GM21515 (cell line): ENCODE data around the gene ABL2.

Experiments
- ATAC-seq: cut with Tn5 transposase; IDR thresholded peaks from one replicate; pipeline ENCODE4 v1.9.1; 2021; ENCODE audit not compliant: unreplicated experiment

The ABL2 gene

DNA sequence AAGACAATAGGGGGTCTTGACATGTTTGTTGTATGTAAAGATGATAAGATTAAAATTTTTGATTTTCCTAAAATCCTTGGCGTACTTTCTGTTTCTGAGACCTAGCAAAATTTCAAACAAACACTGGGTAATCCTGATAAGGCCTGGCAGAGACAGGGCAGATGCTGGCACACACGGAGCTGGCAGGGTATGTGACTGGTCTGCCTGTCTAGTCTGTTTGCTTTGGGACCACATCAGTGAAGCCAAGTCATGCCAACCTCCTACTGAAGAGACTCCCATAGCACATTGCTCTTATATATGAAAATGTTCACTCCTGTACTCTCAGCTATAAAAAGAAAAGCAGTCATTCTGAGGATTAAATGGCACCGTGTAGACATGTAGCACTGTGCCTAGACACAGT is 133.6 kb downstream of the ABL2 start:
- no peak for ATAC-seq

- ATAC-seq, result no peak
Measured at GRCh38 chr1:179095377-179095776, 134.1 kb downstream of the ABL2 start.

GRCh38 chr1:179094818-179095217 is 134.7 kb downstream of the ABL2 start:
- no peak for ATAC-seq

DNA sequence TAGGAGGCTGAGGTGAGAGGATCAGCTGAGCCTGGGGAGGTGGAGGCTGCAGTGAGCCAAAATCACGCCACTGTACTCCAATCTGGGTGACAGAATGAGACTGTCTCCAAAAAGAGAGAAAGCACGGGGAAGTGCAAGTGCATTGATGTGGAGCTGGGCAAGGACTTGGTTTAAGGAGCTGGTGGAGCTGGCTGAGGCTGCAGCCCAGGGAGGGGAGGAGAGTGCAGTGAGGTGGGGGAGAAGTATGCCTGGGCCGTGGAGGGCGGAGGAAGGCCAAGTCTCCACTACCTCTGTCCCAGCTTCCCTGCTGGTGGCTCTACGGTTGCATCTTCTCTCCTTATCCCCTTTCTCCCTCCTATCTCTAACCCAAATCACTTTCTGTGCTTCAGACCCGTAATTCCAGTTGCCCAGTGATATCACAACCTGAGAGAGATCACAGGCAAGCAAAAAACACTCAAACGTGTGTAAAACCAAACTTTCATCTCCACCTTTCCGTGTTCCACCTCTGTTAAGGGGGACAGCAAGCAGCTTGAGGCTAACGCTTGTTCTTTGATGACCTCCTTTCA is 136.5 kb downstream of the ABL2 start:
- ATAC-seq, result no peak

DNA sequence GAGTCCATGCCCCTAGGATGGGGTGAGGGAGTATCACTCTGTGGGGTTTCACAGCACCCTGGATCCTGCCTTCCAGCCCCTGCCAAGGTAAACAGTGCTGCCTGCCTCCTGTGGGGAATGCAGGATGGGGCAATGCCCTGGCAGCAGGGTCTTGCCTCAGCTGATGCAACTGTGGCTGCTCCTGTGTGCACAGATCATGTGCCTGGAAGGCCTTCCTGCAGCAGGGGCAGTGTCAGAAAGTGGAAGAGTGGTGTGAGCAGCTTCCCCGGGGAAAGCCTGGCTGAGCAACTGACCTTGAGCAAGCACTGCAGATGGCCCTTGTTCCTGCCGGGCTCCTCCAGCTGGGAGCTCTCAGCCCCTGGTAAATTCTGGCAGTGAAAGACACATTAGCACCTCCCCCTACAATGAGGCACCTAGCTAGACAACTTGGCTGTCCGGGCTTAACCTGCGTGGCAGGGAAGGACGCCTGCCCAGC is 137.7 kb downstream of the ABL2 start:
- no peak for ATAC-seq

- no peak for ATAC-seq
Measured at GRCh38 chr1:179090923-179091322, 138.6 kb downstream of the ABL2 start.

- ATAC-seq, result no peak
Measured at GRCh38 chr1:179090522-179090921, 139.0 kb downstream of the ABL2 start.

GRCh38 chr1:179089827-179090482 is 139.5 kb downstream of the ABL2 start:
- no peak for ATAC-seq

DNA sequence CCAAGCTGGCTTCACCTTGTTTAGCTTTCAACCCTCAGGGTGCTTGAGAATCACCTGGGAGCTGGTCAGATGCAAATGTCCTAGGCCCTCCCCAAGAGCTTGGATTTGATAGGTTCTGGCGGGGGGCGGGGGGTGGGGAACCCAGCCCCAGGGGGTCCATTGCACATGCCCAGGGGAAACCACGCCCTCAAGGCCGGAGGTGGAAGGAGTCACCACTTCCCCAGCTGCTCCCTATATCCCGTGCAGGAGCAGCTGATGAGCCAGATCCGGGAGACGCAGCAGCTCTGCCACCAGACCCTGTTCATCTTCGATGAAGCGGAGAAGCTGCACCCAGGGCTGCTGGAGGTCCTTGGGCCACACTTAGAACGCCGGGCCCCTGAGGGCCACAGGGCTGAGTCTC is 141.8 kb downstream of the ABL2 start:
- ATAC-seq, result no peak

DNA sequence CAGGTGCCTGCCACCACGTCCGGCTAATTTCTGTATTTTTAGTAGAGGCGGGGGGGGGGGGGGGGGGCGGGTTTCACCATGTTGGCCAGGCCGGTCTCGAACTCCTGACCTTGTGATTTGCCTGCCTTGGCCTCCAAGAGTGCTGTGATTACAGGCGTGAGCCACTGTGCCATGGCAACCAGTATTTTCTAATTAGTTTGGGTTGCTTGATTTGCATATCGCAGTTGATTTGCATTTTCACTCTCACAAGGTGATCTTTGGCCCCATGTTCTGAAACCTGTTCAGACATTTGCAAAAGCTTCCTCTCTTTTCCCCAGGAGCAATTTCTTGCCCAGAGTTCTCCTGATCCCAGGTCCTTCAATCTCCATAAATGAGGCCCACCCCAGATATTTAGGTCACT is 145.9 kb downstream of the ABL2 start:
- ATAC-seq, result no peak

DNA sequence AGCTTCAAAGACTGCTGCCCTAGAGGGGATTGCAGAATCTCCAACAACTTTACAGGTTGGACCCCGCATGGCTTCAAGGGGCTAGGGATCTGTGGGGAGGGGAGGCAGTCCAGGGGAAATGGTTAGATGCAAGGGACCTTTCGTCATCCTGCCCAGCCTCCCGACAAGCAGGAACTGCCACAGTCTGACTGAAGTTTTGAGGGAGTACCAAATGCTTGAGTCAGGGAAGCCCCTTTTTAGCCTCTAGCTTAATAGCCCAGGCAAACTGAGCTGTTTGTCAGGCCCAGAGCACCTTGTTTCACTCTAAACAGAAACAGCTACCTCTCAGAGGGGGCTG is 146.5 kb downstream of the ABL2 start:
- ATAC-seq, result no peak

GRCh38 chr1:179082333-179082998 is 147.0 kb downstream of the ABL2 start:
- peak; percentile 12 for ATAC-seq

GRCh38 chr1:179081687-179082332 is 147.7 kb downstream of the ABL2 start, which contains the start of gene TOR3A:
TSS of gene TOR3A (plus strand) at chr1:179082070. CDS start at chr1:179082129, 59 bp downstream.
- peak; percentile 86 for ATAC-seq

GRCh38 chr1:179080866-179081686 is 148.4 kb downstream of the ABL2 start:
- peak; percentile 10 for ATAC-seq

DNA sequence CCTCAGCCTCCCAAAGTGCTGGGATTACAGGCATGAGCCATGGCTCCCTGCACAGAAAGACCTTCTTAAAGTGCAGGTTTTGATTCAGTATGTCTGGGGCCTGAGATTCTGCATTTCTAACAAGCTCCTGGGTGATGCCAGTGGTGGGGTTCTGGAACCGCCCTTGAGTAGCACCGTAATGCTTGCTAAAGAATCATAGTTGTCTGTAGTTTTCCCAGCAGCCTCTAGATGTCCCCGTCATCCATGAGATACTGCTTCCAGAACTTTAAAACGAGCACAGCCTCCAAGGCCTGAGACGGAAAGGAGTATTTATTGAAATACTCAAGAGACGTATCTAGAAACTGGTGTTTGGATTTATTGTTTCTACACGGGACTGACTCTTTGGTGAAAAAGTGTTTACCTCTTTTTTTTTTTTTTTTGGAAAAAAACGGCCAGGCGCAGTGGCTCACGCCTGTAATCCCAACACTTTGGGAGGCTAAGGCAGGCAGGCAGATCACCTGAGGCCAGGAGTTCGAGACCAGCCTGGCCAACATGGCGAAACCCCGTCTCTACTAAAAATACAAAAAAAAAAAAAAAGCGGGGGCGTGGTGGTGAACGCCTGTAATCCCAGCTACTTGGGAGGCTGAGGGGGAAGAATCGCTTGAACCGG is 150.2 kb downstream of the ABL2 start:
- no peak for ATAC-seq

DNA sequence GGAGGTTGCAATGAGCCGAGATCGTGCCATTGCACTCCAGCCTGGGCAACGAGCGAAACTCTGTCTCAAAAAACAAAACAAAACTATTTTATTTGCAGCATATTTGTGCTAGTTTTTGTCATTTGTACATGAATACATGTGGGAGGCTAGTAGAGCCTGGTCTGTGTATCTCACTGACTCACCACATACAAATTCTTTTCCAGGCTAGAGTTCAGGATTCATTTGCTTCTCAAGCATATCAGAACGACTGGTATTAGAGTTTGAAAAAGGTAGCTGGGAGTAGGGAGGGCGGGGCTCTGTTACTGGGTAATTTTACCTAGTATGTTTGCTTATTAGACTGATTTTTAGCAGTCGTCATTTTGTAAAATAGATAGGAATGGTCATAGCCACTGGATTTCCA is 152.1 kb downstream of the ABL2 start:
- ATAC-seq, result no peak

- ATAC-seq, result no peak
Measured at GRCh38 chr1:179066471-179066870, 163.0 kb downstream of the ABL2 start.

GRCh38 chr1:179061360-179062282 is 167.9 kb downstream of the ABL2 start:
- ATAC-seq, result no peak
